H7 (cell line): ENCODE results near the gene RRP1B. TPM values are rescaled to one million over a fixed set of nuclear protein-coding genes. Genes with fewer than 3 reads are reported as not detected.
A peak's percentile ranks its signal among the peaks of the same experiment; 100 is the strongest.
"Not testable (repeated sequence)": the region's sequence is repeated elsewhere in the genome, so short reads cannot be mapped to it uniquely, and the experiment has no call there.

Source experiments
- DNase-seq: peaks from one replicate; pipeline ENCODE4 v3.0.0; 2012
- H3K27me3 ChIP-seq: 2 replicates; pipeline ENCODE4 v1.6.0; 2011; ENCODE audit warnings: mild to moderate bottlenecking, low read length; ENCODE audit not compliant: control insufficient read depth, insufficient read depth
- H3K36me3 ChIP-seq: replicated peaks from 2 replicates; pipeline ENCODE4 v1.5.1; 2011; ENCODE audit warnings: low read length; ENCODE audit not compliant: control insufficient read depth, insufficient read depth
- H3K4me3 ChIP-seq: 2 replicates; pipeline ENCODE4 v1.5.1; 2011; ENCODE audit warnings: low read depth, mild to moderate bottlenecking, control low read depth, low read length, moderate library complexity; ENCODE audit not compliant: insufficient read depth
- total RNA-seq: library from RNA; depleted of rRNA; stranded (reverse); fragments of >200 nt; shearing (Covaris generic); gene quantifications from 2 replicates; pipeline ENCODE4 v1.2.3, GENCODE V29; 2014

RRP1B gene
- total RNA-seq, 1 experiment from 2014 or later, result 63.9 TPM

DNA sequence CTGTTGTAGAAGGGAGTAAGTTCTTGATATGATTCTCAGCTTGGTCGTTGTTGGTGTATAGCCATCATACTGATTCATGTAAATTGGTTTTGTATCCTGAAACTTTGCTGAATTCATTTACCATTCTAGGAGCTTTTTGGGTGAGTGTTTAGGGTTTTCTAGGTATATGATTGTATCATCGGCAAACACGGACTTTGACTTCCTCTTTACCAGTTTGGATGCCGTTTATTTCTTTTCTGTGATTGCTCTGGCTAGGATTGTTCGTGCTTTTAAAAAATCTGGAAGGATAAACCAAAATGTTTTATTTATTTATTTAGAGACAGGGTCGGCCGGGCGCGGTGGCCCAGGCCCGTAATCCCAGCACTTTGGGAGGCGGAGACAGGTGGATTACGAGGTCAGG lies 20.6 kb downstream of the RRP1B start:
- Histone ChIP-seq H3K27me3 (no peaks in the 10 kb centered on the region), H3K36me3 (peaks cover 31% of the 10 kb centered on the region), H3K4me3 (no peak overlapping the region)

DNA sequence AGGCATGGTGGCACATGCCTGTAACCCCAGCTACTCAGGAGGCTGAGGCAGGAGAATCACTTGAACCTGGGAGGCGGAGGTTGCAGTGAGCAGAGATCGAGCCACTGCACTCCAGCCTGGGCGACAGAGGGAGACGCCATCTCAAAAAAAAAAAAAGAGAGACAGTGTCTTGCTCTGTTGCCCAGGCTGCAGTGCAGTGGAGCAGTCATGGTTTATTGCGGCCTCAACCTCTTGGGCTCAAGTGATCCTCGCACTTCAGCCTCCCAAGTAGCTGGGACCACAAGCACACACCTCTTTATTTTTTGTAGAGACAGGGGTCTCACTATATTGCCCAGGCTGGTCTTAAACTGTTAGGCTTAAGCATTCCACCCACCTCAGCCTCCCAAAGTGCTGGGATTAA lies 21.1 kb downstream of the RRP1B start:
- not testable (repeated sequence) for DNase-seq, H3K4me3 ChIP-seq, H3K27me3 ChIP-seq
- peaks cover 33% of the 10 kb centered on the region for H3K36me3 ChIP-seq

More for the DNA sequence above, 20.6 kb downstream of the RRP1B start:
- no peak for DNase-seq

DNA sequence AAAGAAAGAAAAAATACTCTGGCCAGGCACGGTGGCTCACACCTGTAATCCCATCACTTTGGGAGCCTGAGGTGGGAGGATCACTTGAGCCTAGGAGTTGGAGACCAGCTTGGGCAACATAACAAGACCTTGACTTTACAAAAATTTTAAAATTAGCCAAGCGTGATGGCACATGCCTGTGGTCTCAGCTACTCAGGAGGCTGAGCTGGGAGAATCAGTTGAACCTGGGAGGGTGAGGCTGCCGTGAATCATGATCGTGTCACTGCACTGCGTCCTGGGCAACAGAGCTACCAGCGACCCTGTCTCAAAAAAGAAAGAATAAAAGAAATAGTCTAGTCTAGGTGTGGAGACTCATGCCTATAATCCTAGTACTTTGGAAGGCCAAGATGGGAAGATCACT lies 22.3 kb downstream of the RRP1B start:
- no peak for DNase-seq
- H3K27me3 ChIP-seq, result no peaks in the 10 kb centered on the region
- peaks cover 36% of the 10 kb centered on the region for H3K36me3 ChIP-seq
- no peak overlapping the region for H3K4me3 ChIP-seq

DNA sequence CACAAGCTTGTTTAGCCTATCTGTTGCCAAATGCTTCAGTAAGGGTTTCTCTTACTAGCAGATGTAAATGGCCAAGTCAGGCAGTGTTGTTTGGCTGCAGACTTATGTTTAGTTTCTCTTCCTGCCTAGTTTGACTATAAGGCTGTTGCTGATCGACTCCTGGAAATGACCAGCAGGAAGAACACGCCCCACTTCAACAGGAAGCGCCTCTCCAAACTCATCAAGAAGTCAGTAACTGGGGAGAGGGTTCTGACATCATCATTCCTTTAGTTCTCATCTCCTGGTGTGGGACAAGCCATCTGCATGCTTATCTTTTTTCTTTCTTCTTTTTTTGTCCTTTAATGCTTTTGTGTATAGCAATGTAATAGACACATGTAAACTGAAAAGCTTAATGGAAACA lies 25.1 kb downstream of the RRP1B start:
- Histone ChIP-seq H3K4me3 (no peak overlapping the region), H3K36me3 (peaks cover 51% of the 10 kb centered on the region), H3K27me3 (no peaks in the 10 kb centered on the region)
- DNase-seq, result no peak

DNA sequence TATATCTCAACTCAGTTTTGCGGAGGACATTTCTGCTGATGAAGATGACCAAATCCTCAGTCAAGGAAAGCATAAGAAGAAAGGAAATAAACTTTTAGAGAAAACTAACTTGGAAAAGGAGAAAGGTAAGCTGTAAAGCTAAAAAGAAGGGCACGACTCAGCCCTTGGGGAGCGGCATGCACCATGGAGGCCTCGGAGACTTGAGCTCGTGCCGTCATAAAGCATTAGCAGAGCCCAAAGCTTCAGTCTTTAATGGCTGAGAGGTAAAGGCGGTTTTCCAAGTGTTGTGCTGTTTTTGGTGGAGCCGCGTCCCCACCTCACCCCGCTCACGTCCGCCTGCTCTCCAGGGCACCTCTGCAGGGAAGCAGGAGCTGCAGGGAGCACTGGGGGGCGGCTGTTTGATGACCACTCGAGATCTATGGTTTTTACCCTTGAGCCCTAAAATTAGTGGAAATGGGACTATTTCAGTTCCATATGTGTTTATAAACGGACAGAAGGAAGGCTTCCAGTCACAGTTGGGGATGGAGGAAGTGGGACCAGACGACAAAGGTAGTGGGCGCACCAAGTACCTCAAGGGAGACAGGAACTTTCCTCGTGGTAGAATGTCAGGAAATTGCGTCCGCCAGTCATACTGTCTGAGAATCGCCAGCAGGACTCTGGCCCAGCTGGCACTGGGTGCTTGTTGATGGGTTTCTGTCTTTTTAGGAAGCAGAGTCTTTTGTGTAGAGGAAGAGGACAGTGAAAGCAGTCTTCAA lies 27.6 kb downstream of the RRP1B start:
- DNase-seq, result no peak
- Histone ChIP-seq H3K4me3 (no peak overlapping the region), H3K27me3 (no peaks in the 10 kb centered on the region), H3K36me3 (peaks cover 65% of the 10 kb centered on the region)

DNA sequence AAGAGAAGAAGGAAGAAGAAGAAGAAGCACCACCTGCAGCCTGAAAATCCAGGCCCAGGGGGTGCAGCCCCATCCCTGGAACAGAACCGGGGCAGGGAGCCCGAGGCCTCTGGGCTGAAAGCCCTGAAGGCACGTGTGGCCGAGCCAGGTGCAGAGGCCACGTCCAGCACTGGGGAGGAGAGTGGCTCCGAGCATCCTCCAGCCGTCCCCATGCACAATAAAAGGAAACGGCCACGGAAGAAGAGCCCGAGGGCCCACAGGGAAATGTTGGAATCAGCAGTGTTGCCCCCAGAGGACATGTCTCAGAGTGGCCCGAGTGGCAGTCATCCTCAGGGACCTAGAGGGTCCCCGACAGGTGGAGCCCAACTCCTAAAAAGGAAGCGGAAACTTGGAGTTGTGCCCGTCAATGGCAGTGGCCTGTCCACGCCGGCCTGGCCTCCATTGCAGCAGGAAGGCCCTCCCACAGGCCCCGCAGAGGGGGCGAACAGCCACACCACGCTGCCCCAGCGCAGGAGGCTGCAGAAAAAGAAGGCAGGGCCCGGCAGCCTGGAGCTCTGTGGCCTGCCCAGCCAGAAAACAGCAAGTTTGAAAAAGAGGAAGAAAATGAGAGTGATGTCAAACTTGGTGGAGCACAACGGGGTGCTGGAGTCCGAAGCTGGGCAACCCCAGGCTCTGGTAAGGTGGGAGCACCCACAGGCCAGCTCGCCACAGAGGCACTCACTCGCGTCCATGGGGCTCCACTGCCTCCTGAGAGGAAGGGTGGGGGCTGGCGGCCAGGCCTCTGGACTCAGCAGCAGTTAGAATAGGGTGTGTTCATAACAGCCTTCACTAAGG lies 28.4 kb downstream of the RRP1B start:
- no peaks in the 10 kb centered on the region for H3K27me3 ChIP-seq
- H3K4me3 ChIP-seq, result no peak overlapping the region
- H3K36me3 ChIP-seq, result peaks cover 68% of the 10 kb centered on the region
- DNase-seq, result peak; percentile 40

DNA sequence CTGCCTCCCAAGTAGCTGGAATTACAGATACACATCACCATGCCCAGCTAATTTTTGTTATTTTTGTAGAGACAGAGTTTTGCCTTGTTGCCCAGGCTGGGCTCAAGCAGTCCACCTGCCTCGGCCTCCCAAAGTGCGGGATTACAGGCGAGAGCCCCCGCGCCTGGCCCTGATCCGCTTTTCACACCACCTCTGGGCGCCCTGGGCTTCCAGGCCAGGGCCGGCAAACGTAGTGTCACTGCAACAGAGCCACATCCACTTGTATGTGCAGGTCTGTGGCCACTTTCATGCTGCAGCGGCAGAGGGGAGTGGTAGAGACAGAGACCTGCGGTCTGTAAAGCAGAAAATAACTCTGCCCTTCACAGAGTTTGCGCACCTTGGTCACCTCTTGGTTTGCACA lies 29.5 kb downstream of the RRP1B start:
- Histone ChIP-seq H3K27me3 (no peaks in the 10 kb centered on the region), H3K4me3 (no peak overlapping the region), H3K36me3 (peaks cover 68% of the 10 kb centered on the region)
- peak; percentile 17 for DNase-seq

DNA sequence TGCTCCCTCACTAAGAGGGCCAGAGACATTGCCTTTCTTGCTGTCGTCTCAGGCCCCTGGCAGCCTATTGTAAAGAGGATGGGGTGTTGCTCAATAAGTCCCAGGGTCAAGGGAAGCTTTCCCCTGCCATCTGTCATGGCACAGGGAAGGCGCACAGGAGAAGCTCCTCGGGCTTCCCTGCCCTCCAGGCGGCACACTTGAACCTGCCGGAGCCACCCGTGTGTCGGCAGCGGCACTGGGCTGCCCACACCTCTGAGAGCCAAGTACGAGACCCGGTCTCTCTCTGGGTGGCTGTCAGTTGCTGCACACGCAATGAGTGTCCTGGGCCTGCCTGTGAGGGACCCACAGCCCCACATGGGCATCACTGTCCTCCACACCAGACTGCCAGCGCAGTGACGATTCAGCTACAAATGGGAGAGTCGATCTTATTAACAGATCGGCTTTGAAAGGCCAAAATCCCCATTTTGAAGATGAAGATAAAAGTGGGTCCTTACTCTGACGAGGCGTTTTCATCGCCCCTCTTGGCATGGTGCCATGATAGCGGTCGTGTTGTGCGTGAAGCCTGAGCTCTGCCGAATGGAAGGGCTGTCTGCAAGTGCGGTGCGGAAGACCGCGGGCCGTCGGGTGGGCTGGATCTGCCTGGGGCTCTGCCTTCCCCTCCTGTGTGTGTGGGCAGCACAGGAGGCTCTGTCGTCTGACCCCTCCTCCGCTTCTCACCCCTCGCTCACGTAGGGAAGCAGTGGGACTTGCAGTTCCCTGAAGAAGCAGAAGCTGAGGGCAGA lies 30.4 kb downstream of the RRP1B start:
- H3K27me3 ChIP-seq, result no peaks in the 10 kb centered on the region
- peak; percentile 33 for DNase-seq
- H3K36me3 ChIP-seq, result peaks cover 67% of the 10 kb centered on the region
- no peak overlapping the region for H3K4me3 ChIP-seq

DNA sequence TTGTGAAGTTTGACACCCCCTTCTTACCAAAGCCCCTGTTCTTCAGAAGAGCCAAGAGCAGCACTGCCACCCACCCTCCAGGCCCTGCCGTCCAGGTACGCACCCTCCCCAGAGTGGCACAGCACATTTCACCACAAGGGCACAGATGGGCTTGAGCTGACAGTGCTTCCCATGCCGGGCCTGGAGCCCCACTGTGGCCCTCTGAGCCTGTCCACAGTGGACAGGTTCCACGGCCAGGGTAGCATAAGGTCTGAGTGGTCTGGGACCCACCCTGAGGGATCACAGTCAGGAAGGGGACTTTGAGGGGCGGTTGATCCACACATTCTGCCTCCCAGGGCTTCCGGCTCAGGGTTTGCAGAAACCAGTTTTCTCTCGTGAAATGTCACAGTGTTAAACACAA lies 31.0 kb downstream of the RRP1B start:
- peaks cover 63% of the 10 kb centered on the region for H3K36me3 ChIP-seq
- H3K27me3 ChIP-seq, result no peaks in the 10 kb centered on the region
- no peak overlapping the region for H3K4me3 ChIP-seq
- no peak for DNase-seq

DNA sequence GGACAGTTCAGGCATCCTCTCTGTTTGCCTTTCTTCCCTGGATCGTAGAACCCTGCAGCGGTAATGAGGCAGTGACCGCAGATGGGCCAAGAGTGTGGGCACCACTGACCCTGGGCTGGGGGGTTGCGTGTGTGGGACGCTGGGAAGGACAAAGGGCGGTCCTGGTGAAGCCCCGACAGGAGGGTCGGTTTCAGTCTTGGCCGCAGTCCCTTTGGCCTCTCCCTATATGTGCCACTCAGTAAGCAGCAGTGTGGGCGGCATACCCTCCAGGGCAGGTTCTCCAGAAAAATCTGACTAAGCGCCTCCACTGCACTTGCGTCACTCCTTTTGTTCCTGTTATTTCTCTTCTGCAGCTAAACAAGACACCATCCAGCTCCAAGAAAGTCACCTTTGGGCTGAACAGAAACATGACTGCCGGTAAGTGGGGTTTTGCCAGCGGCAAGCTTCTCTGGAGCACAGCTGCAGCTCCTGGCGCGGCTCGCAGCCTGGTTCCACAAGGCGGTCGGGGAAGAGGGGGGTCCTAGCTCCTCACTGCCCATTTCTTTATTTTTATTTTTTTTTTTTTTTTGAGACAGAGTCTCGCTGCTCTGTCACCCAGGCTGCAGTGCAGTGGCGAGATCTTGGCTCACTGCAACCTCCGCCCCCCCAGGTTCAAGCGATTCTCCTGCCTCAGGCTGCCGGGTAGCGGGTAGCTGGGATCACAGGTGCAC lies 31.9 kb downstream of the RRP1B start:
- no peak for DNase-seq
- Histone ChIP-seq H3K4me3 (no peak overlapping the region), H3K36me3 (peaks cover 57% of the 10 kb centered on the region), H3K27me3 (no peaks in the 10 kb centered on the region)

DNA sequence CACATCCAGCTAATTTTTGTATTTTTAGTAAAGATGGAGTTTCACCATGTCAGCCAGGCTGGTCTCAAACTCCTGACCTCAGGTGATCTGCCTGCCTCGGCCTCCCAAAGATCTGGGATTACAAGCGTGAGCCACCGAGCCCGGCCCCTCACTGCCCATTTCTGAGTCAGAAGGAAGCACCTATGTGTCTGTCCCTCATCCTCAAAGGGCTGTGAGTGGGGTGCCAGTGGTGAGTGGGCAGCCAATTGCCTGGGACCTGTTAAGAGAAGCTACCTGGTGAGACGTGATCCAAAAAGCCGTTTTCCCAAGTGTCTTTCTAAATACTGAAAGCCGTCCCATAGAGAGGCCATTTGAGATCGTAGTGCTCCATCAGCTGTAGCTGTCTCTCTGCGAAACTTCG lies 32.4 kb downstream of the RRP1B start:
- no peaks in the 10 kb centered on the region for H3K27me3 ChIP-seq
- H3K36me3 ChIP-seq, result peaks cover 52% of the 10 kb centered on the region

DNA sequence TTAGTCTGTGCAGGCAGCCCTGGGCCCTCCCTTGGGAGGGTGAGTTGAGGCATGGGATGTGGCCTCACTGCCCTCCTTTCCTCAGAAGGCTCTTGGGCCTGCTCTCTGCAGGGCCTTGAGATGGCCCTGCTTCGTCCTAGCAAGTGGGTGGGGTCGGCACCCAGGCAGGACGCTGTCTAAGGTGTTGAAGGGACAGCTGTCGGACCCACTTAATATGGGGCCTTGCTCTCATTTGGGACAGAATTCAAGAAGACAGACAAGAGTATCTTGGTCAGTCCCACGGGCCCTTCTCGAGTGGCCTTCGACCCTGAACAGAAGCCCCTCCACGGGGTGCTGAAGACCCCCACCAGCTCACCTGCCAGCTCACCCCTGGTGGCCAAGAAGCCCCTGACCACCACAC lies 33.6 kb downstream of the RRP1B start:
- no peak for DNase-seq
- Histone ChIP-seq H3K4me3 (no peak overlapping the region), H3K27me3 (no peaks in the 10 kb centered on the region), H3K36me3 (peaks cover 47% of the 10 kb centered on the region)

More for the DNA sequence above, 32.4 kb downstream of the RRP1B start:
- DNase-seq, result no peak
- no peak overlapping the region for H3K4me3 ChIP-seq

DNA sequence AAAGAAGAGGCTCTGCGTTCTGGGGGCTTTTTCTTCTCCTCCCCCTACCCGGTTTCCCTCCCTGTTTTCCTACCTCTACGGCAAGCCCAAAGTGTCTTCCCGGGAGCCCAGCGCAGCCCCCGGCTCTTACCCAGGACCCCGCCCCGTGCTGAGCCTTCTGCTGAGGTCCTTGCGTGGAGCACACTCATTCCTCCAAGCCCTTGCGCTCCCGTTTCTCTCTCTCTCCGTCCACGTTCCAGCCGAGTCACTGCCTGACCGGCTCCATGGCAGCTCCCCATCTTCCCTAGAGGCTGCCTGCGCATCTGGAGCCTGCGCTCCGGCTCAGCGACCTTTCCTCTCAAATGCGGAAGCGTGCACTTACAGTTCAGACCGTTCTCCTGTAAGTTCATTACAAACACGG lies 34.6 kb downstream of the RRP1B start:
- Histone ChIP-seq H3K4me3 (no peak overlapping the region), H3K27me3 (no peaks in the 10 kb centered on the region), H3K36me3 (peaks cover 40% of the 10 kb centered on the region)
- DNase-seq, result no peak

DNA sequence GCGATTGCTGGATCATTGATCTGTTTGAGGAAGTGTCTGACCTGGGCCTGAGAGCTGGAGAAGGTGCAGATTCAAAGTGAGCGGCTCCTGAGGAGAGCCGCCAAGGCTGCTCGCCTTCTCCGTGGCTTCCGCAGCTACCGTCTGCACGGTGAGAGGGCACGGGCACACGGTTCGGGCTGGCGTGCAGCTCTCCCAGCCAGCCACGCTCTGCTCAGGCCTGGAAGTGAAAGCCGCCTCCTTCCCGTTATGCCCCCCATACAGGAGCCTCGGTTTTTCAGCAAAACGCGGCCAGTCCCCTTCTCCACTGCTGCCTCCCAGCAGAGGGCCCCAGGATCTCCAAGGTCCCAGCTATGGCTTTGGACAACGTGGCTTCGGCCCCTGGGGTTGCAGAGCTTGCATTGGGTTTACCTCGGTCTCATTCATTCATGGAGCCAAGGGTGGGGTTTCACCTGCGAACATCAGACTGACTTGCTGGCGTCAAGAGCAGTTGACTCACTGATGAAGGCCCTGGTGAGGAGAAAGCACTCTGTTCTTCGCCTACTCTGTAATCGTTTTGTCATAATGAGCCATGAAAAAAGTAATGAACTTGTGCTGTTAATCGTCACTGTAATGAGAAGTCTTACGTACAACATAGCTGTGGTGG lies 35.2 kb downstream of the RRP1B start:
- peaks cover 34% of the 10 kb centered on the region for H3K36me3 ChIP-seq
- H3K4me3 ChIP-seq, result no peak overlapping the region
- no peak for DNase-seq
- H3K27me3 ChIP-seq, result no peaks in the 10 kb centered on the region
